Stomach (tissue), 4 donors: ENCODE data around the gene PSMB5.

Experiments
- POLR2A ChIP-seq, 4 donors: fragments of 450-650 bp; IDR thresholded peaks; one replicate each; pipeline ENCODE4 v1.6.1; 2016; ENCODE audit warnings: antibody characterized with exemption in 4 of 4, control low read depth in 2 of 4, mild to moderate bottlenecking in 1 of 4, moderate library complexity in 1 of 4
- TF ChIP-seq, protein P1 (sequence below), 7 experiments: fragments of 450-650 bp in 4 of 7; fragments of 200-600 bp in 3 of 7; sonication (generic) in 3 of 7; IDR thresholded peaks; one replicate each; pipeline ENCODE4 v1.5.1; 2016 to 2019; ENCODE audit warnings: antibody characterized with exemption in 7 of 7, control low read depth in 2 of 7, mild to moderate bottlenecking in 1 of 7

DNA sequence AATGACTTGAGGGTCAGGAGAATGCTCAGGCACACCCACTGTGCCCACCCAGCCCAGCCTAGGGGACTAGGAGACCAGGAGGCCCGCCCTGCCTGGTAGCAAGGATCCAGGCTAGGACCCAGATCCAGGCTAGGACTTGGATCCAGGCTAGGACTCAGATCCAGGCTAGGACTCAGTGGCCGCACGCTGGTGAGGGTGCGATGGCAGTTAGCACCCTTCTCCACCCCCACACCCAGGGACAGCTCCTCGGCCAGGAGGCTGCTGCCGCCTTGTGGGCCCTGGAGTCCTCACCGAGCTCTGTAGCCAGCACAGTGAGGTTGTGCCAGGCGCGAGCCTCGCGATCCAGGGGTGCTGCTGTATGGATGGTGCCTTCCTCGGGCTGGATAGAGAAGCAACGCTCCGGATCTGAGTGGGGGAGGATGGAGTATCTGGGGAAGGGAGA lies 17.5 kb upstream of the PSMB5 start:
- no peak for TF ChIP-seq POLR2A (IDR thresholded peaks at IDR 0.05)
- TF ChIP-seq, protein P1, sequence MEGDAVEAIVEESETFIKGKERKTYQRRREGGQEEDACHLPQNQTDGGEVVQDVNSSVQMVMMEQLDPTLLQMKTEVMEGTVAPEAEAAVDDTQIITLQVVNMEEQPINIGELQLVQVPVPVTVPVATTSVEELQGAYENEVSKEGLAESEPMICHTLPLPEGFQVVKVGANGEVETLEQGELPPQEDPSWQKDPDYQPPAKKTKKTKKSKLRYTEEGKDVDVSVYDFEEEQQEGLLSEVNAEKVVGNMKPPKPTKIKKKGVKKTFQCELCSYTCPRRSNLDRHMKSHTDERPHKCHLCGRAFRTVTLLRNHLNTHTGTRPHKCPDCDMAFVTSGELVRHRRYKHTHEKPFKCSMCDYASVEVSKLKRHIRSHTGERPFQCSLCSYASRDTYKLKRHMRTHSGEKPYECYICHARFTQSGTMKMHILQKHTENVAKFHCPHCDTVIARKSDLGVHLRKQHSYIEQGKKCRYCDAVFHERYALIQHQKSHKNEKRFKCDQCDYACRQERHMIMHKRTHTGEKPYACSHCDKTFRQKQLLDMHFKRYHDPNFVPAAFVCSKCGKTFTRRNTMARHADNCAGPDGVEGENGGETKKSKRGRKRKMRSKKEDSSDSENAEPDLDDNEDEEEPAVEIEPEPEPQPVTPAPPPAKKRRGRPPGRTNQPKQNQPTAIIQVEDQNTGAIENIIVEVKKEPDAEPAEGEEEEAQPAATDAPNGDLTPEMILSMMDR (IDR thresholded peaks at IDR 0.05) = peak in 4 of 7 experiments; percentile 17 to 59 (median 48)
